Heart right ventricle (tissue), 16 donors: Measurements from ENCODE around the gene MED6. TPM values are rescaled to one million over a fixed set of nuclear protein-coding genes. Genes with fewer than 3 reads are reported as not detected.

ENCODE experiments used
- ATAC-seq, 8 donors: fragments of 200-7000 bp; cut with Tn5 transposase; one replicate each; pipeline ENCODE4 v1.9.1; 2020; ENCODE audit warnings: mild to moderate bottlenecking in 8 of 8, moderate library complexity in 8 of 8, moderate number of reproducible peaks in 1 of 8
- DNase-seq, 2 donors: peaks; one replicate each; pipeline ENCODE4 v3.0.0-alpha.2; 2020
- H3K27ac ChIP-seq, 10 donors: fragments of 200-600 bp; sonication (generic) in 2 of 10; one replicate each; pipeline versions ENCODE4 v1.5.0 to v1.8.0; 2020 to 2022; ENCODE audit warnings: mild to moderate bottlenecking in 3 of 10
- H3K27me3 ChIP-seq, 7 donors: fragments of 200-600 bp; one replicate each; pipeline ENCODE4 v1.8.0; 2021 to 2022; ENCODE audit warnings: mild to moderate bottlenecking in 2 of 7
- H3K36me3 ChIP-seq, 9 donors: fragments of 200-600 bp; sonication (generic) in 1 of 9; one replicate each; pipeline versions ENCODE4 v1.5.0 to v1.8.0; 2020 to 2022; ENCODE audit warnings: mild to moderate bottlenecking in 2 of 9
- H3K4me1 ChIP-seq, 9 donors: fragments of 200-600 bp; sonication (generic) in 1 of 9; one replicate each; pipeline versions ENCODE4 v1.5.0 to v1.8.0; 2020 to 2022; ENCODE audit warnings: mild to moderate bottlenecking in 4 of 9
- H3K4me3 ChIP-seq, 10 donors: fragments of 200-600 bp; sonication (generic) in 2 of 10; one replicate each; pipeline versions ENCODE4 v1.5.0 to v1.8.0; 2020 to 2022; ENCODE audit warnings: mild to moderate bottlenecking in 7 of 10, moderate library complexity in 2 of 10
- H3K9me3 ChIP-seq, 11 donors: fragments of 200-600 bp in 10 of 11; sonication (generic) in 2 of 11; one replicate each; pipeline versions ENCODE4 v1.5.0 to v1.8.0; 2013 to 2022; ENCODE audit warnings: mild to moderate bottlenecking in 2 of 11, control low read depth in 1 of 11, moderate library complexity in 1 of 11
- CTCF ChIP-seq, 9 donors: fragments of 200-600 bp; sonication (generic) in 2 of 9; IDR thresholded peaks; one replicate each; pipeline versions ENCODE4 v1.5.0 to v1.8.0; 2021 to 2022; ENCODE audit warnings: antibody characterized with exemption in 9 of 9, mild to moderate bottlenecking in 5 of 9, moderate library complexity in 1 of 9
- WGBS, 2 donors: extraction: QIAGEN DNeasy Blood & Tissue Kit; methylation state at CpG; one replicate each; pipeline ENCODE4 v1.1.7; 2013; ENCODE audit warnings: inconsistent platforms in 1 of 2; 5-methylcytosine and 5-hydroxymethylcytosine counted together
- intact Hi-C, 10 donors: fragments of 100-400 bp; cut with DNase I; formaldehyde crosslinking; loops; one replicate each; pipeline versions ENCODE4 v1.11.1 to v1.14.2; 2022
- polyA plus RNA-seq, 2 donors: library from polyadenylated mRNA; stranded (reverse); fragments of 200-250 nt; gene quantifications; one replicate each; pipeline ENCODE4 v1.2.3, GENCODE V29; 2013
- total RNA-seq, 10 donors: library from RNA; stranded (reverse); fragmentation: NEBNext Ultra II Directional in 3 of 10; extraction: Animal tissue kit (Norgen Biotek cat#: 25700) in 3 of 10; gene quantifications; one replicate each; pipeline versions ENCODE4 v1.2.1 to v1.2.4, GENCODE V29; 2021 to 2023
- donor health status: Arrhythmogenic right ventricular cardiomyopathy.
- donor health status: ischemic (EF 13 %, LVEDD 7.1; RV severe dilation, severe dysfunction).
- donor health status: healthy with polysubstance abuse.
- donor health status: DM: no; HTN: yes; CAD: no.
- donor health status: DM: no; HTN: no; CAD: no.
- donor health status: ischemic (EF 25% LVEDD 6.9; RV normal size, moderate dysfunction).
- donor health status: ischemic (EF 25% LVEDD 5.7; RV mildly dilated, moderate dysfunction).
- donor health status: healthy.
- donor health status: DM: yes; HTN: yes; CAD: no.
- donor health status: Ischemic cardiomyopathy.
- donor health status: ischemic (EF 35%, LVEDD 5.7; RV mildly dilated, moderate dysfunction).
- donor health status: nonischemic (EF 11% LVEDD 7.7; RV severe dilation, severe dysfunction).
- donor health status: DM: yes; HTN: yes; CAD: no.
- donor health status: PGD.
- donor health status: ischemic (EF 29% LVEDD 5.4; RV normal size, mild dysfunction).
- donor health status: nonischemic (EF 23%, LVEDD 6.1; RV moderate dilation, normal function).

Gene MED6
- total and polyA plus RNA-seq, 12 donors = 7.8 to 26.6 (median 21.8) TPM

- intact Hi-C loops = loop anchor here in 1 of 10 donors (5.0 kb wide), 1 partner anchor 66 kb away; no protein-coding TSS in a partner anchor
- Histone ChIP-seq H3K9me3 (no peaks in the 10 kb centered on the region), H3K27me3 (peaks cover 0 to 38% (median 3%) of the 10 kb centered on the region in 7 donors), H3K36me3 (no peaks in the 10 kb centered on the region), H3K27ac (no peak overlapping the region), H3K4me3 (no peak overlapping the region), H3K4me1 (peaks cover 0 to 35% (median 11%) of the 10 kb centered on the region in 9 donors)
- WGBS, 2 donors = 94 to 96% methylated on average over 6 of the region's 6 CpGs
- ATAC-seq = no peak
- TF ChIP-seq CTCF (IDR thresholded peaks at IDR 0.05) = no peak
- no peak for DNase-seq
Observed at GRCh38 chr14:70645892-70646291, 45.4 kb upstream of the MED6 start.

GRCh38 chr14:70643967-70644366, 43.5 kb upstream of the MED6 start:
- TF ChIP-seq CTCF (IDR thresholded peaks at IDR 0.05) = no peak
- Histone ChIP-seq H3K27ac (no peak overlapping the region), H3K36me3 (no peaks in the 10 kb centered on the region), H3K9me3 (no peaks in the 10 kb centered on the region), H3K27me3 (peaks cover 0 to 57% (median 18%) of the 10 kb centered on the region in 7 donors), H3K4me3 (no peak overlapping the region), H3K4me1 (peaks cover 0 to 37% (median 16%) of the 10 kb centered on the region in 9 donors)
- DNase-seq (no peak), ATAC-seq (no peak)
- intact Hi-C loops = no loop called here
- WGBS, 2 donors = 74 to 89% methylated on average over 5 of the region's 5 CpGs

GRCh38 chr14:70642303-70643235, 42.1 kb upstream of the MED6 start:
- no peak for TF ChIP-seq CTCF (IDR thresholded peaks at IDR 0.05)
- Histone ChIP-seq H3K4me1 (peaks cover 0 to 24% (median 16%) of the 10 kb centered on the region in 9 donors), H3K27ac (peak overlapping the region in 4 of 10 donors; percentile 8 to 58 (median 40)), H3K36me3 (no peaks in the 10 kb centered on the region), H3K9me3 (no peaks in the 10 kb centered on the region), H3K4me3 (peak overlapping the region; percentile 50 to 87 (median 66)), H3K27me3 (peaks cover 0 to 68% (median 26%) of the 10 kb centered on the region in 7 donors)
- 6 to 10% methylated on average over 50 to 51 of the region's 51 CpGs for WGBS, 2 donors
- ATAC-seq (peak in 6 of 8 donors; percentile 5 to 40 (median 28)), DNase-seq (no peak)
- intact Hi-C loops = no loop called here

- peaks cover 0 to 24% (median 15%) of the 10 kb centered on the region in 9 donors for H3K4me1 ChIP-seq
- H3K9me3 ChIP-seq = no peaks in the 10 kb centered on the region
- H3K27me3 ChIP-seq = peaks cover 0 to 74% (median 28%) of the 10 kb centered on the region in 7 donors
- peak within 1 kb of the TSS in 4 of 10 donors; percentile 8 to 58 (median 40) for H3K27ac ChIP-seq
- H3K36me3 ChIP-seq = no peaks in the 10 kb centered on the region
- intact Hi-C loops = no loop called here
- WGBS, 2 donors = 0% methylated on average over 75 to 105 of the region's 105 CpGs
- peak within 1 kb of the TSS; percentile 50 to 87 (median 66) for H3K4me3 ChIP-seq
- ATAC-seq = peak; percentile 54 to 75 (median 64)
- no peak for TF ChIP-seq CTCF (IDR thresholded peaks at IDR 0.05)
- peak in 1 of 2 donors; percentile 29 for DNase-seq
Observed at GRCh38 chr14:70641548-70642302, 41.3 kb upstream of the MED6 start, which contains the start of gene TTC9. TTC9 (plus strand) TSS chr14:70641916; CDS start chr14:70642130, 214 bp downstream.
